ENCODE data around the gene EXOC4. TPM values are rescaled to one million over a fixed set of nuclear protein-coding genes. Genes with fewer than 3 reads are reported as not detected.

The EXOC4 gene
- total RNA-seq, 1 experiment from 2014 or later: 66.2 TPM

DNA sequence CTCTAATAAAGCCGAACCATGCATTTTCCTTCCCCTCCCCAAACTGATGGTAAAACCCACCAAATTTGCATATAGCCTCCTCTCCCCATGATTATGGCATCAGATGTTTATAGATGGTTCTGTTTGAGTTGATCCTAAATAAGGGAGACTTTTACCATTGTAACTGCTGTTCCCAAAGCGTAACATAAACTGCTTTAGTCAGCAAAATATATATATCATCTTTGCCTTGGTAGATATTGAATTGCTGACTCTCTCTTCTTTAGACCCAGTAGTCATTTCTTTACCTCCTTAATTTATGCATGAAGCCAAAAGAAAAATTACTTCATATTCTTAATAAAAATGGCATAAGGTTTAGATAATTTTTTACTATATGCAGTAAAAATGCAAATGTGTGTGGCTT lies 788.1 kb downstream of the EXOC4 start:
- no peaks in the 10 kb centered on the region for H3K27me3 ChIP-seq (replicated peaks; ENCODE audit: control insufficient read depth, insufficient read depth, low read length)
- H3K36me3 ChIP-seq (ENCODE audit: control insufficient read depth, insufficient read depth, low read length): no peaks in the 10 kb centered on the region
- BruUV-seq (replicated peaks): no TSS peak
- H3K4me1 ChIP-seq: no peaks in the 10 kb centered on the region
- DNase-seq: no peak
- Mint-ChIP-seq H3K36me3 (ENCODE audit: insufficient read depth, unreplicated experiment) (no peaks in the 10 kb centered on the region), H3K9me3 (ENCODE audit: unreplicated experiment) (no peaks in the 10 kb centered on the region), H3K4me1 (ENCODE audit: low read depth, unreplicated experiment) (no peaks in the 10 kb centered on the region), H3K27ac (ENCODE audit: unreplicated experiment) (no peak overlapping the region), H3K27me3 (ENCODE audit: insufficient read depth, unreplicated experiment) (no peaks in the 10 kb centered on the region), H3K4me3 (ENCODE audit: unreplicated experiment) (no peak overlapping the region)
- intact Hi-C loops (cut with micrococcal nuclease; ENCODE audit: unreplicated experiment): no loop called here
- POLR2A ChIA-PET: no interaction called here
- CTCF ChIA-PET: no interaction called here
- TF ChIP-seq, protein P1, sequence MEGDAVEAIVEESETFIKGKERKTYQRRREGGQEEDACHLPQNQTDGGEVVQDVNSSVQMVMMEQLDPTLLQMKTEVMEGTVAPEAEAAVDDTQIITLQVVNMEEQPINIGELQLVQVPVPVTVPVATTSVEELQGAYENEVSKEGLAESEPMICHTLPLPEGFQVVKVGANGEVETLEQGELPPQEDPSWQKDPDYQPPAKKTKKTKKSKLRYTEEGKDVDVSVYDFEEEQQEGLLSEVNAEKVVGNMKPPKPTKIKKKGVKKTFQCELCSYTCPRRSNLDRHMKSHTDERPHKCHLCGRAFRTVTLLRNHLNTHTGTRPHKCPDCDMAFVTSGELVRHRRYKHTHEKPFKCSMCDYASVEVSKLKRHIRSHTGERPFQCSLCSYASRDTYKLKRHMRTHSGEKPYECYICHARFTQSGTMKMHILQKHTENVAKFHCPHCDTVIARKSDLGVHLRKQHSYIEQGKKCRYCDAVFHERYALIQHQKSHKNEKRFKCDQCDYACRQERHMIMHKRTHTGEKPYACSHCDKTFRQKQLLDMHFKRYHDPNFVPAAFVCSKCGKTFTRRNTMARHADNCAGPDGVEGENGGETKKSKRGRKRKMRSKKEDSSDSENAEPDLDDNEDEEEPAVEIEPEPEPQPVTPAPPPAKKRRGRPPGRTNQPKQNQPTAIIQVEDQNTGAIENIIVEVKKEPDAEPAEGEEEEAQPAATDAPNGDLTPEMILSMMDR (IDR thresholded peaks at IDR 0.05; ENCODE audit: insufficient read depth in 1 of 2, low read depth in 1 of 2, low read length in 1 of 2, severe bottlenecking in 1 of 2, unreplicated experiment in 1 of 2): no peak
- H3K9me3 ChIP-seq: no peaks in the 10 kb centered on the region
- H3K4me3 ChIP-seq (ENCODE audit: low read depth, low read length): no peak overlapping the region

DNA sequence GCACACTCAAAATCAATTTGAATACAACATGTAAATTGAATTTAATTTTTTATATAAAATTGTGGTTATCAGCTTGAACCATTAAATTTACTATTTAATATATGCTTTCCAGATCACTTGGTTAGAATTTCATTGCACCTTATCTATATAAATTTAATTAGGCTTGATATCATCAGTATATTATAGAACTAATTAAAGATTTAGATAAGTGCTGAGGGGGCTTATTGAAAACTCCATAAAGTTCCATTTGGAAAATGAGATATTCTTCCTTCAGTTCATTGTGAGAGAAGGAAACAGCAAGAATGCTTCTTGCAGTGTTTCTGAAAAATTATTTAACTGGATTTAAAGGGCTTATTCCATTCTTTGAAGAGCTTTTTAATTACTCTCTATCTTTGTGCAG lies 788.6 kb downstream of the EXOC4 start:
- no peak for DNase-seq
- ChIA-PET POLR2A (no interaction called here), CTCF (no interaction called here)
- intact Hi-C loops (cut with micrococcal nuclease; ENCODE audit: unreplicated experiment): no loop called here
- TF ChIP-seq, protein P1 (IDR thresholded peaks at IDR 0.05; ENCODE audit: insufficient read depth in 1 of 2, low read depth in 1 of 2, low read length in 1 of 2, severe bottlenecking in 1 of 2, unreplicated experiment in 1 of 2): no peak
- H3K27me3 Mint-ChIP-seq (ENCODE audit: insufficient read depth, unreplicated experiment): no peaks in the 10 kb centered on the region
- no peaks in the 10 kb centered on the region for H3K36me3 ChIP-seq (ENCODE audit: control insufficient read depth, insufficient read depth, low read length)
- no peak overlapping the region for H3K4me3 ChIP-seq (ENCODE audit: low read depth, low read length)
- no peaks in the 10 kb centered on the region for H3K4me1 ChIP-seq
- no peak overlapping the region for H3K4me3 Mint-ChIP-seq (ENCODE audit: unreplicated experiment)
- H3K27me3 ChIP-seq (replicated peaks; ENCODE audit: control insufficient read depth, insufficient read depth, low read length): no peaks in the 10 kb centered on the region
- no peaks in the 10 kb centered on the region for H3K9me3 ChIP-seq
- H3K4me1 Mint-ChIP-seq (ENCODE audit: low read depth, unreplicated experiment): no peaks in the 10 kb centered on the region
- no peaks in the 10 kb centered on the region for H3K36me3 Mint-ChIP-seq (ENCODE audit: insufficient read depth, unreplicated experiment)
- no peaks in the 10 kb centered on the region for H3K9me3 Mint-ChIP-seq (ENCODE audit: unreplicated experiment)
- BruUV-seq (replicated peaks): no TSS peak
- H3K27ac Mint-ChIP-seq (ENCODE audit: unreplicated experiment): no peak overlapping the region

DNA sequence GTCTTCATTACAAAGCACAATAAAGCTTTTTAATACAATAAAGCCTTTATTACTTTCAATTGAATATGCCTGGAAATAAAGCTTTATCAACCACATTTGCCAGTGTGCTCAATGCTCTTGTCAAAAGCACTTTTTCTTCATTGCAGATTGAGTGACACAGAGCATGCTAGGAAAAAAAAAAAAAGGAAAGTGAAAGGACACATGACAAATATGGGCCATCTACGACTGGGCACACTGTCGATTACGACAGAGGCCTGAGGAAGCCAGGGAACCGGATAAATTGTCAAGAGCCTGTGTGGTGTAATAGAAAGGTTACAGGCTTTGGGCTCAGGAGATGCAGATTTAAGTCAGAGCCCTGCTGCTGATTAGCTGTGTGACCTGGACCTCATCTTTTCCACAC lies 789.4 kb downstream of the EXOC4 start:
- Mint-ChIP-seq H3K4me1 (ENCODE audit: low read depth, unreplicated experiment) (no peaks in the 10 kb centered on the region), H3K36me3 (ENCODE audit: insufficient read depth, unreplicated experiment) (no peaks in the 10 kb centered on the region), H3K4me3 (ENCODE audit: unreplicated experiment) (no peak overlapping the region), H3K9me3 (ENCODE audit: unreplicated experiment) (no peaks in the 10 kb centered on the region), H3K27me3 (ENCODE audit: insufficient read depth, unreplicated experiment) (no peaks in the 10 kb centered on the region), H3K27ac (ENCODE audit: unreplicated experiment) (no peak overlapping the region)
- intact Hi-C loops (cut with micrococcal nuclease; ENCODE audit: unreplicated experiment): no loop called here
- H3K4me1 ChIP-seq: peaks cover 2% of the 10 kb centered on the region; the same call in 1 of the 2 replicates
- H3K27me3 ChIP-seq (replicated peaks; ENCODE audit: control insufficient read depth, insufficient read depth, low read length): no peaks in the 10 kb centered on the region
- TF ChIP-seq, protein P1 (IDR thresholded peaks at IDR 0.05; ENCODE audit: insufficient read depth in 1 of 2, low read depth in 1 of 2, low read length in 1 of 2, severe bottlenecking in 1 of 2, unreplicated experiment in 1 of 2): no peak
- no peaks in the 10 kb centered on the region for H3K36me3 ChIP-seq (ENCODE audit: control insufficient read depth, insufficient read depth, low read length)
- CTCF ChIA-PET: no interaction called here
- H3K9me3 ChIP-seq: no peaks in the 10 kb centered on the region
- DNase-seq: no peak
- BruUV-seq (replicated peaks): no TSS peak
- H3K4me3 ChIP-seq (ENCODE audit: low read depth, low read length): no peak overlapping the region
- POLR2A ChIA-PET: no interaction called here
